Esophagus muscularis mucosa (tissue), 4 donors: Measurements from ENCODE around the gene SRP14. TPM values are rescaled to one million over a fixed set of nuclear protein-coding genes. Genes with fewer than 3 reads are reported as not detected.

Experiments
- DNase-seq: peaks from one replicate; pipeline ENCODE4 v3.0.0-alpha.2; 2017; ENCODE audit errors: extremely low spot score
- H3K27ac ChIP-seq, 4 donors: fragments of 200-600 bp; sonication (generic); replicated peaks in 1 of 4; 1 replicate in 3 of 4; 2 replicates in 1 of 4; pipeline ENCODE4 v1.5.1; 2016 to 2019; ENCODE audit warnings: mild to moderate bottlenecking in 1 of 4
- H3K27me3 ChIP-seq, 4 donors: fragments of 200-600 bp; sonication (generic); one replicate each; pipeline versions ENCODE4 v1.5.1 to v1.6.0; 2016 to 2019
- H3K36me3 ChIP-seq, 4 donors: fragments of 200-600 bp; sonication (generic); one replicate each; pipeline ENCODE4 v1.5.1; 2016 to 2019
- H3K4me1 ChIP-seq, 4 donors: fragments of 200-600 bp; sonication (generic); one replicate each; pipeline ENCODE4 v1.5.1; 2016 to 2019
- H3K4me3 ChIP-seq, 4 donors: fragments of 200-600 bp; sonication (generic); 1 replicate in 2 of 4; 2 replicates in 2 of 4; pipeline ENCODE4 v1.5.1; 2016 to 2019; ENCODE audit warnings: mild to moderate bottlenecking in 4 of 4, moderate library complexity in 1 of 4
- H3K9me3 ChIP-seq, 4 donors: fragments of 200-600 bp; sonication (generic); 1 replicate in 3 of 4; 2 replicates in 1 of 4; pipeline ENCODE4 v1.5.1; 2016 to 2019
- EP300 ChIP-seq: sonication (generic); formaldehyde crosslinking; IDR thresholded peaks from one replicate; pipeline ENCODE4 v1.6.1; 2017; ENCODE audit warnings: antibody characterized with exemption
- POLR2A ChIP-seq: fragments of 450-650 bp; IDR thresholded peaks from one replicate; pipeline ENCODE4 v1.6.1; 2017; ENCODE audit warnings: antibody characterized with exemption, moderate library complexity, mild to moderate bottlenecking, low read depth
- POLR2AphosphoS5 ChIP-seq, 2 donors: sonication (generic); formaldehyde crosslinking; IDR thresholded peaks; one replicate each; pipeline ENCODE4 v1.6.1; 2017; ENCODE audit warnings: antibody characterized with exemption in 2 of 2
- WGBS: methylation state at CpG from one replicate; pipeline ENCODE4 v1.1.5; 2018; 5-methylcytosine and 5-hydroxymethylcytosine counted together
- intact Hi-C: fragments of 100-400 bp; cut with DNase I; formaldehyde crosslinking; loops from one replicate; pipeline ENCODE4 v1.15.1; 2023
- total RNA-seq, 4 donors: library from RNA; depleted of rRNA; stranded (reverse); fragments of >200 nt; gene quantifications; one replicate each; pipeline versions ENCODE4 v1.1.0 to v1.2.1, GENCODE V29; 2016
- TF ChIP-seq, protein P1 (sequence below), 3 experiments: fragments of 200-600 bp in 2 of 3; fragments of 450-650 bp in 1 of 3; sonication (generic) in 2 of 3; IDR thresholded peaks; one replicate each; pipeline ENCODE4 v1.5.1; 2017 to 2019; ENCODE audit warnings: antibody characterized with exemption in 3 of 3, mild to moderate bottlenecking in 2 of 3, moderate library complexity in 1 of 3

The SRP14 gene
- total RNA-seq, 4 donors from 2014 or later: 262 to 412 (median 301) TPM

DNA sequence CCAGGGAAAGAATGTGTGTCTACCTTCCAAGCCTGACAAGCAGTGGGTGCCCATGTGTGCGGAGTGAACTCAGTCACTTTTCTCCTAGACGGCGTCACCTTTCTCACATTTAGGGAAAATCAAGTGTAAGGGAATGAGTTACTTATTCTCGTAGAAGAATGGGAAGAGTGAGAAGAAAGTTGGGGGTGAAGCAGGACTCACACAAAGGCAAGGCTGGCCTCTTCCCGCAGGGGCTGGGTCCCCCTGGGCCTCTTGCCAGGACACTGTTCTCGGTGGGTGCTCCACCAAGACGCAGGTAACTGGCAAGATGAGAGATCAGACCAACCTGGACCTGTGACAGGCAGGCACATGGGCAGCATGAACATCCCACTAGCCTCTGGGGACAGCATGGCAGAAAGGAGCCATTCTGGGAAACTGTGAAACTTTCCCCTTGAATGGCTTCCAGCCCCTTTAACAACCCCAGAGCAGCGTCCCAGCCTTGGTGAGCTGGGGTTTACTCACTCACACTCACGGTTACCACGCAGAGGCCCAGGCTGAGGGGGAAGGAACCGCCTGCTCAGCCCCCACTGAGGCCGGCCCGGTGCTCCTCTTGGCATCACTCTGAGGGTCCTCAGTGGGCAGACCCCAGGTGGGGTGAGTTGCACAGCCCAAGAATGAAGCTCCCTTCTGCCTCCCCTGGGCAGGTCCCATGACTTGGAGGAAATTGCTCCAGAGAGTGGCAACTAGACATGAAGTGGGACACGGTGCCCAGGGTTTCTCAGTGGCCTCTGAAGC lies 15.0 kb upstream of the SRP14 start:
- intact Hi-C loops: no loop called here
- no peak for TF ChIP-seq POLR2A
- TF ChIP-seq, protein P1, sequence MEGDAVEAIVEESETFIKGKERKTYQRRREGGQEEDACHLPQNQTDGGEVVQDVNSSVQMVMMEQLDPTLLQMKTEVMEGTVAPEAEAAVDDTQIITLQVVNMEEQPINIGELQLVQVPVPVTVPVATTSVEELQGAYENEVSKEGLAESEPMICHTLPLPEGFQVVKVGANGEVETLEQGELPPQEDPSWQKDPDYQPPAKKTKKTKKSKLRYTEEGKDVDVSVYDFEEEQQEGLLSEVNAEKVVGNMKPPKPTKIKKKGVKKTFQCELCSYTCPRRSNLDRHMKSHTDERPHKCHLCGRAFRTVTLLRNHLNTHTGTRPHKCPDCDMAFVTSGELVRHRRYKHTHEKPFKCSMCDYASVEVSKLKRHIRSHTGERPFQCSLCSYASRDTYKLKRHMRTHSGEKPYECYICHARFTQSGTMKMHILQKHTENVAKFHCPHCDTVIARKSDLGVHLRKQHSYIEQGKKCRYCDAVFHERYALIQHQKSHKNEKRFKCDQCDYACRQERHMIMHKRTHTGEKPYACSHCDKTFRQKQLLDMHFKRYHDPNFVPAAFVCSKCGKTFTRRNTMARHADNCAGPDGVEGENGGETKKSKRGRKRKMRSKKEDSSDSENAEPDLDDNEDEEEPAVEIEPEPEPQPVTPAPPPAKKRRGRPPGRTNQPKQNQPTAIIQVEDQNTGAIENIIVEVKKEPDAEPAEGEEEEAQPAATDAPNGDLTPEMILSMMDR (IDR thresholded peaks at IDR 0.05): no peak
- no peak for TF ChIP-seq EP300
- TF ChIP-seq POLR2AphosphoS5 (IDR thresholded peaks at IDR 0.05): no peak
- no peak overlapping the region for H3K4me3 ChIP-seq
- H3K36me3 ChIP-seq: peaks cover 0 to 14% (median 10%) of the 10 kb centered on the region in 4 donors
- no peak overlapping the region for H3K27ac ChIP-seq
- WGBS: 88% methylated on average over 13 of the region's 14 CpGs
- H3K9me3 ChIP-seq: no peaks in the 10 kb centered on the region
- peaks cover 6 to 27% (median 18%) of the 10 kb centered on the region in 4 donors for H3K4me1 ChIP-seq
- no peak for DNase-seq
- no peaks in the 10 kb centered on the region for H3K27me3 ChIP-seq

DNA sequence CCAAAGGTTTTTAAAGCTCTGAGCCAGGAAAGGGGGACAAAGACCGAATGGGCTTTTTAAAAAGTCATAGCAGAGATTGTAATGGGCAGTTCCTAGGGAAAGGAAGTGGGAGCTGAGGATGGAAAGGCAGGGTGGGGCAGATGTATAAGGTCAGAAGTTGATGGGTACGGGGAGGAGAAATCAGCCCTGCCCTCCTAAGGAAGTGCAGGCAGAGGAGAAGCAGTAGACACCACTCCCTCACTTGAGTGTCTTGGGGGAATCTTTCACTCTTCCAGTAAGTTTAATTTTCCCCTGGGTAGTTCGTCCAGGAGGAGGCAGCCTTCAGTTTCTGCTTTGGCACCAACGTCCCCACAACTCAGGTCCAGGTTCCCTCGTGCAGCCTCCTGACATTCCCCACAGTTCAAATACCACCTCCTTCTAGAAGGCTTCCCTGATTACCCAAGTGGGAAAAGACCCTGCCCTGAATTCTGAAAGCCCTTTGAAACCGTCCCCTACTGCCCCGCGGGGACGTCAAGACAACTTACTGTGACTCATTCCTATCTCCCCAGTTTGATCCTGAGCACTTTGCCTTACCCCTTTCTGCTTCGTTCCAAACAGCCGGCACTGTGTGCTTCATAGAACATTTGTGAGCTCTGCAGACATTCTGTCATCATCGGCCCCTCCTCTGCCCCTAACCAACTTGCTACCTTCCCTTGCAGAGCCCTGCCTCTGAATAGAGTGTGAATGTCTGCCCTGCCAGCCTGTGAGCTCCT lies 14.3 kb upstream of the SRP14 start:
- no peaks in the 10 kb centered on the region for H3K9me3 ChIP-seq
- intact Hi-C loops: no loop called here
- no peak for DNase-seq
- no peaks in the 10 kb centered on the region for H3K27me3 ChIP-seq
- H3K27ac ChIP-seq: no peak overlapping the region
- TF ChIP-seq POLR2AphosphoS5 (IDR thresholded peaks at IDR 0.05) (no peak), POLR2A (no peak), EP300 (no peak)
- peaks cover 0 to 14% (median 10%) of the 10 kb centered on the region in 4 donors for H3K36me3 ChIP-seq
- no peak overlapping the region for H3K4me3 ChIP-seq
- H3K4me1 ChIP-seq: peaks cover 14 to 32% (median 23%) of the 10 kb centered on the region in 4 donors
- WGBS: 78% methylated on average over 12 of the region's 12 CpGs

DNA sequence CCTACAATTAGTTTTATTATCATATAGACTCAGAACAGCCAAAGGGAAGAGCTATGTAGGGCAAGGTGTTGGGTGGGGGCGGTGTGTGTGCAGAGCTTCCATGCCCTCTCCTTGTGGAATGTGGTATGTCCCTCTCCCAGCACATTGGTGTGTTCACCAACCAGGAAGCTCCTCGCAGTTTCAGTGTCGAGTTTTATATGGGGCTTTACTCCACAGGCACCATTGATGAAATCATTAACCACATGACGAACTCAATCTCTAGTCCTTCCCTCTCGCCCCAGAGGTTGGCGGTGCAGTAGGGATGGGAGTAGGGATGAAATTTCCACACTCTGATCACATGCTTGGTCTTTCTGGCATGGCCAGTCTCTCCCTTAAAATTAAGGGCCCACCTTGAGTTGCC lies 13.6 kb upstream of the SRP14 start:
- peaks cover 0 to 14% (median 8%) of the 10 kb centered on the region in 4 donors for H3K36me3 ChIP-seq
- TF ChIP-seq POLR2A: no peak
- TF ChIP-seq EP300: no peak
- no peak for TF ChIP-seq POLR2AphosphoS5 (IDR thresholded peaks at IDR 0.05)
- TF ChIP-seq, protein P1 (IDR thresholded peaks at IDR 0.05): no peak
- intact Hi-C loops: no loop called here
- H3K4me1 ChIP-seq: peaks cover 20 to 38% (median 29%) of the 10 kb centered on the region in 4 donors
- no peak for DNase-seq
- H3K4me3 ChIP-seq: no peak overlapping the region
- no peaks in the 10 kb centered on the region for H3K27me3 ChIP-seq
- 73% methylated on average over 6 of the region's 6 CpGs for WGBS
- no peak overlapping the region for H3K27ac ChIP-seq
- no peaks in the 10 kb centered on the region for H3K9me3 ChIP-seq

DNA sequence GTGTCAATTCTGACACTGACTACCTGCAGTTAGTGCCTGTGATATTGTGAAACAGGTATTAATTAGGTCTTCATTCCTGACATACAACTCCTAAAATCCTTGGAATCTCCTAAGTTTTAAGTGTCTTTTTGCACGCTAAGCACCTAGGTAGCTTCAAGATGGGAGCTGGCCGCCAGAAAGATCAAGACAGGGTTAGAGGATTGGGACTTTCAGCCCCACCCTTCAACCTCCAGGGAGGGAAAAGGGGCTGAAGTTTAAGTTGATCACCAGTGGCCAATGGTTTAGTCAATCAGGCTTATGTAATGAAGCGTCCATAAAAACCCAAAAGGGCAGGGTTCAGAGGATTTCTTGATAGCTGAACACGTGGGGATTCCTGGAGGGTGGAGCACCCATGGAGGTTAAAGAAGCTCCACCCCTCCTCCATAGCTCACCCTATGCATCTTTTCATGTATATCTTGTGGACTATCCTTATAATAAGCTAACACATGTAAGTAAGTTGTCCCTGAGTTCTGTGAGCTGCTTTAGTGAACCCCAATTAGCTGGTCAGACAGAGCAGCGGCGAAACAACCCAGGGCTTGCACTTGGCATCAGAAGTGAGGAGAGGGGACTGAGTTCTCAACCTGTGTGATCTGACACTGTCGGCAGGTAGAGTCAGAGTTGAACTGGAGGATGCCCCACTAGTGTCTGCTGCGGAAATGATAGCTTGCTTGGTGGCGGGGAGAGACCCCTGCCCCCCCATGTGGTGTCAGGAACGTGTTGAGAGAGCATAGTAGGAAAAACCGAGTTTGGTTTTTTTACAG lies 12.8 kb upstream of the SRP14 start:
- intact Hi-C loops: no loop called here
- H3K36me3 ChIP-seq: peaks cover 0 to 14% (median 8%) of the 10 kb centered on the region in 4 donors
- 92% methylated on average over 11 of the region's 11 CpGs for WGBS
- H3K4me1 ChIP-seq: peaks cover 28 to 46% (median 37%) of the 10 kb centered on the region in 4 donors
- no peak for TF ChIP-seq POLR2AphosphoS5 (IDR thresholded peaks at IDR 0.05)
- no peak for TF ChIP-seq POLR2A
- TF ChIP-seq, protein P1 (IDR thresholded peaks at IDR 0.05): no peak
- TF ChIP-seq EP300: no peak
- no peak overlapping the region for H3K4me3 ChIP-seq
- no peak for DNase-seq
- no peaks in the 10 kb centered on the region for H3K9me3 ChIP-seq
- no peaks in the 10 kb centered on the region for H3K27me3 ChIP-seq
- H3K27ac ChIP-seq: no peak overlapping the region
